Activated naive CD4-positive, alpha-beta T cell treated with anti-CD3 and anti-CD28 coated beads for 36 hours (primary cell): ENCODE measurements around the gene ACTN4. TPM values are rescaled to one million over a fixed set of nuclear protein-coding genes. Genes with fewer than 3 reads are reported as not detected.

Source experiments
- CTCF ChIA-PET: fragments of 350-600 bp; sonication (Branson Sonifier 250); formaldehyde crosslinking; loops from one replicate; lab custom pipeline; 2021; ENCODE audit warnings: antibody characterized with exemption; lab: Charles Lee
- DNase-seq: peaks from one replicate; pipeline ENCODE4 v3.0.0-alpha.2; 2020
- H3K27ac Mint-ChIP-seq: one replicate; pipeline ENCODE4 v1.8.0; 2021; ENCODE audit warnings: mild to moderate bottlenecking, mixed read lengths
- H3K27me3 Mint-ChIP-seq: one replicate; pipeline ENCODE4 v1.8.0; 2021; ENCODE audit warnings: low read depth, mixed read lengths
- H3K36me3 Mint-ChIP-seq: one replicate; pipeline ENCODE4 v1.8.0; 2021; ENCODE audit warnings: low read depth, mixed read lengths
- H3K4me1 Mint-ChIP-seq: one replicate; pipeline ENCODE4 v1.8.0; 2021; ENCODE audit warnings: low read depth, mixed read lengths
- H3K4me3 Mint-ChIP-seq: one replicate; pipeline ENCODE4 v1.8.0; 2021; ENCODE audit warnings: mild to moderate bottlenecking, moderate library complexity, mixed read lengths
- H3K9me3 Mint-ChIP-seq: one replicate; pipeline ENCODE4 v1.8.0; 2021; ENCODE audit warnings: mixed read lengths
- intact Hi-C: fragments of 100-400 bp; cut with micrococcal nuclease; formaldehyde crosslinking; loops from one replicate; pipeline ENCODE4 v1.15.1; 2023
- total RNA-seq, 2 experiments: library from RNA; stranded (reverse); gene quantifications; one replicate each; pipeline ENCODE4 v1.2.3, GENCODE V29; 2021

ACTN4 gene
- total RNA-seq, 2 experiments from 2014 or later, result 117 to 119 TPM

- H3K4me1 Mint-ChIP-seq, result peaks cover 51% of the 10 kb centered on the region
- DNase-seq, result no peak
- peaks cover 10% of the 10 kb centered on the region for H3K36me3 Mint-ChIP-seq
- H3K4me3 Mint-ChIP-seq, result no peak overlapping the region
- intact Hi-C loops, result no loop called here
- peaks cover 2% of the 10 kb centered on the region for H3K9me3 Mint-ChIP-seq
- H3K27ac Mint-ChIP-seq, result no peak overlapping the region
- CTCF ChIA-PET, result no interaction called here
- H3K27me3 Mint-ChIP-seq, result no peaks in the 10 kb centered on the region
Measured at GRCh38 chr19:38684862-38685665, 37.6 kb downstream of the ACTN4 start.

- Mint-ChIP-seq H3K4me1 (peaks cover 45% of the 10 kb centered on the region), H3K27me3 (no peaks in the 10 kb centered on the region), H3K36me3 (peaks cover 10% of the 10 kb centered on the region), H3K4me3 (no peak overlapping the region), H3K27ac (peak overlapping the region; percentile 31), H3K9me3 (peaks cover 2% of the 10 kb centered on the region)
- DNase-seq, result peak; percentile 23
- CTCF ChIA-PET, result interaction anchor here (0.6 to 0.9 kb wide), 3 partner anchors 41 to 503 kb away, joined by 3 to 5 read pairs (median 4); no protein-coding TSS in a partner anchor
- intact Hi-C loops, result loop anchor here (1.0 kb wide), 2 partner anchors 31 to 49 kb away; no protein-coding TSS in a partner anchor
Measured at GRCh38 chr19:38685666-38686529, 38.4 kb downstream of the ACTN4 start.

GRCh38 chr19:38686530-38686888 is 39.1 kb downstream of the ACTN4 start:
- H3K27me3 Mint-ChIP-seq, result no peaks in the 10 kb centered on the region
- H3K4me3 Mint-ChIP-seq, result peak overlapping the region; percentile 0
- CTCF ChIA-PET, result interaction anchor here (0.6 to 0.9 kb wide), 2 partner anchors 41 to 504 kb away, joined by 4 to 5 read pairs; no protein-coding TSS in a partner anchor
- H3K36me3 Mint-ChIP-seq, result peaks cover 8% of the 10 kb centered on the region
- peaks cover 2% of the 10 kb centered on the region for H3K9me3 Mint-ChIP-seq
- peak; percentile 66 for DNase-seq
- H3K27ac Mint-ChIP-seq, result peak overlapping the region; percentile 28
- peaks cover 40% of the 10 kb centered on the region for H3K4me1 Mint-ChIP-seq
- intact Hi-C loops, result loop anchor here (1.0 kb wide), 2 partner anchors 31 to 49 kb away; no protein-coding TSS in a partner anchor

DNA sequence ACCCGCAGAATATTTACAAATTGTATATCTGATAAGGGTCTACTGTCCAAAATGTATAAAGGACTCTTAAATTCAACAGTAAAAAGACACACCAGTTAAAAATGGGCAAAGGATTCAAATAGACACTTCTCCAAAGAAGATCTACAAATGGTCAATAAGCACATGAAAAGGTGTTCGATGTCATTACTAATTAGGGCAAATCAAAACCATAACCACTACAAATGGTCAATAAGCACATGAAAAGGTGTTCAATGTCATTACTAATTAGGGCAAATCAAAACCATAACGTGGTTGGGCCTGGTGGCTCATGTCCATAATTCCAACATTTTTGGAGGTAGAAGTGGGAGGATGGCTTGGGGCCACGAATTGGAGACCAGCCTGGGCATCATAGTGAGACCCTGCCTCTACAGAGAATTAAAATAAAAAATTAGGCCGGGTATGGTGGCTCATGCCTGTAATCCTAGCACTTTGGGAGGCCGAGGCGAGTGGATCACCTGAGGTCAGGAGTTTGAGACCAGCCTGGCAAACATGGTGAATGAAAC is 40.5 kb downstream of the ACTN4 start:
- H3K36me3 Mint-ChIP-seq, result peaks cover 2% of the 10 kb centered on the region
- CTCF ChIA-PET, result no interaction called here
- intact Hi-C loops, result no loop called here
- H3K9me3 Mint-ChIP-seq, result no peaks in the 10 kb centered on the region
- H3K27me3 Mint-ChIP-seq, result no peaks in the 10 kb centered on the region
- no peak overlapping the region for H3K27ac Mint-ChIP-seq
- H3K4me1 Mint-ChIP-seq, result peaks cover 36% of the 10 kb centered on the region
- no peak overlapping the region for H3K4me3 Mint-ChIP-seq
- DNase-seq, result no peak

DNA sequence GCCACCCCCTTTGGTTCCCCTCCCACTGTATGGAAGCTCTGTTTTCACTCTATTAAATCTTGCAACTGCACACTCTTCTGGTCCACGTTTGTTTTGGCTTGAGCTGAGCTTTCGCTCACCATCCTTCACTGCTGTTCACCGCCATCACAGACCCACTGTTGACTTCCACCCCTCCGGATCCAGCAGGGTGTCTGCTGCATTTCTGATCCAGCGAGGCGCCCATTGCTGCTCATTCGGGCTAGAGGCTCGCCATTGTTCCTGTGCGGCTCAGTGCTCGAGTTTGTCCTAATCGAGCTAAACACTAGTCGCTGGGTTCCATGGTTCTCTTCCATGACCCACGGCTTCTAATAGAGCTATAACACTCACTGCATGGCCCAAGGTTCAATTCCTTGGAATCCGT is 42.7 kb downstream of the ACTN4 start:
- no peaks in the 10 kb centered on the region for H3K27me3 Mint-ChIP-seq
- no peak for DNase-seq
- CTCF ChIA-PET, result interaction anchor here (0.6 to 0.8 kb wide), 2 partner anchors 198 to 394 kb away, joined by 3 to 4 read pairs; partner anchors contain the start of gene ACP7
- intact Hi-C loops, result no loop called here
- peaks cover 2% of the 10 kb centered on the region for H3K36me3 Mint-ChIP-seq
- no peaks in the 10 kb centered on the region for H3K9me3 Mint-ChIP-seq
- H3K4me1 Mint-ChIP-seq, result peaks cover 33% of the 10 kb centered on the region
- no peak overlapping the region for H3K4me3 Mint-ChIP-seq
- no peak overlapping the region for H3K27ac Mint-ChIP-seq

GRCh38 chr19:38690832-38691231 is 43.4 kb downstream of the ACTN4 start:
- Mint-ChIP-seq H3K4me3 (no peak overlapping the region), H3K36me3 (peaks cover 2% of the 10 kb centered on the region), H3K27me3 (no peaks in the 10 kb centered on the region), H3K4me1 (peaks cover 29% of the 10 kb centered on the region), H3K9me3 (no peaks in the 10 kb centered on the region), H3K27ac (no peak overlapping the region)
- CTCF ChIA-PET, result interaction anchor here (0.8 kb wide), 1 partner anchor 394 kb away, joined by 3 read pairs; the partner anchor contains the start of gene ACP7
- no peak for DNase-seq
- intact Hi-C loops, result no loop called here

DNA sequence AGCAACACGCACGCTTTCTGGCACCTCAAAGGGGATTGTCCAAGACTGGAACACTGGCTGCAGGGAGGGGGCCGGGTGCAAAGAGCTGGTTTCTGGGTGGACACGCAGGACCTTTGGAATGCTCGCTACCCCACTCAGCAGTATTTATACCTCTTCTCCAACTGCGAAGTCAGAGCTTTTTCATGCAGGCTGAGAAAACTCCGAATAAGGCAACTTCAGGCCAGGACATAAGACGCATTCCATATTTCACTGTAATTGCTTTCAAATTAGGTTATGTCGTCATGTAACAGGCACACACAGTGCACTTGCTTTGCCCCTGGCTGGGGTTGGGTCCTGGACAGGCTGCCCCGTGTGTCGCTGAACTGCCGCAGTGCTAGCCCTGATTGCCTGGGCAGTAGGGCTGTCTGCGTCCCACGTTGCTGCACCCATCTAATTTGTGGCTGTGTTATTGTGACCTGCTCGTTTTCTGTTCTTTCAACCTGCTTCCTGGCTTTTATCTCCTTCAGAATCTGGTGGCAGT is 44.5 kb downstream of the ACTN4 start:
- Mint-ChIP-seq H3K4me3 (no peak overlapping the region), H3K36me3 (peaks cover 2% of the 10 kb centered on the region), H3K27ac (no peak overlapping the region), H3K4me1 (peaks cover 19% of the 10 kb centered on the region), H3K27me3 (no peaks in the 10 kb centered on the region), H3K9me3 (no peaks in the 10 kb centered on the region)
- no peak for DNase-seq
- CTCF ChIA-PET, result no interaction called here
- intact Hi-C loops, result no loop called here

- Mint-ChIP-seq H3K4me1 (peaks cover 14% of the 10 kb centered on the region), H3K4me3 (no peak overlapping the region), H3K9me3 (no peaks in the 10 kb centered on the region), H3K27ac (no peak overlapping the region), H3K27me3 (no peaks in the 10 kb centered on the region), H3K36me3 (peaks cover 2% of the 10 kb centered on the region)
- CTCF ChIA-PET, result no interaction called here
- intact Hi-C loops, result no loop called here
- DNase-seq, result no peak
Measured at GRCh38 chr19:38692458-38693379, 45.3 kb downstream of the ACTN4 start.

DNA sequence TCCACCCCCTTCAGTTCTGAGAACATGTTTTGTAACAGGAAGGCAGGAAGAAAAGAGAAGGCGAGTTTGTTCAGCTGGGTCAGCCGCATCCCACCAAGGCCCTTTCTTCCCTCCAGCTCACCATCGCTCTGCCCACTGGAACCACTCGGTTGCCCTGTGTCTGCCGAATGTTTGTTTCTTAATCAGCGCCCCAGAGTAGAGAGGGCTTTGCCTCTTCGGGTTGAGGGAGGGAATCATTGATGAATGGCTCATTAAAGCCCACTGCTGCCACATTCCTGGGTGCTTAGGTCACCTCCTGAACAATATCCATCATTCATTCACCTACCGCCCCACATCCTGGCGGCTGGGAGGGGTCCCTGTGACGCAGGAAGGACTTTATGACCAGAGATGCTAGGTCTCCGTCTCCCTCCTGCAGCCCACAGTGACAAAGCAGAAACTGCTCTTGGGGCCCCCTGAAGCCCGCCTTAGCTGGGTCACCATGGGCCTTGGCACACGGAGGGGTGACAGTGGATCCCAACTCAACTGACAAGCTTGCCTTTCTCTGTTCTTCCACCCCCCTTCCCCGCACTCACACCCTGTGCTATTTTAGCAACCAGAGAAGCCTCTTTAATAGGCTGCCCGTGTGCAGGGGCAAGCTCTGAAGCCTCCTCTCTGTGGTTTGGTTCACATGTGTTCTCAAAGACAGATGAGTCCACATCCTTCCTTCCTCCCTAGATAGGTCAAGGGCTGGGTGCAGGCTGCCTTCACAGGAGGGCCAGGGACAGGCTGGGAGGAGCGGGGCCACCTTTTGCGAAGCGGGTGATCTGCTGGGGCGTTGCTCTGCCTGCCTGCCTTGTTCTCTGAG is 46.2 kb downstream of the ACTN4 start:
- intact Hi-C loops, result no loop called here
- Mint-ChIP-seq H3K36me3 (peaks cover 2% of the 10 kb centered on the region), H3K27me3 (no peaks in the 10 kb centered on the region), H3K9me3 (no peaks in the 10 kb centered on the region), H3K4me1 (peaks cover 23% of the 10 kb centered on the region), H3K4me3 (no peak overlapping the region), H3K27ac (no peak overlapping the region)
- CTCF ChIA-PET, result no interaction called here
- DNase-seq, result no peak

GRCh38 chr19:38695317-38695683 is 47.9 kb downstream of the ACTN4 start:
- H3K9me3 Mint-ChIP-seq, result no peaks in the 10 kb centered on the region
- CTCF ChIA-PET, result interaction anchor here (1.0 kb wide), 1 partner anchor 220 kb away, joined by 3 read pairs; no protein-coding TSS in a partner anchor
- H3K4me1 Mint-ChIP-seq, result peaks cover 29% of the 10 kb centered on the region
- H3K4me3 Mint-ChIP-seq, result no peak overlapping the region
- intact Hi-C loops, result no loop called here
- DNase-seq, result no peak
- no peak overlapping the region for H3K27ac Mint-ChIP-seq
- no peaks in the 10 kb centered on the region for H3K27me3 Mint-ChIP-seq
- no peaks in the 10 kb centered on the region for H3K36me3 Mint-ChIP-seq
